ENCODE data around the gene MRPL17. TPM values are rescaled to one million over a fixed set of nuclear protein-coding genes. Genes with fewer than 3 reads are reported as not detected.

MRPL17 gene
- total RNA-seq, 1 donor from 2014 or later, result 121 TPM

- Mint-ChIP-seq H3K27ac (no peak overlapping the region), H3K9me3 (no peaks in the 10 kb centered on the region), H3K27me3 (ENCODE audit: insufficient read depth) (no peaks in the 10 kb centered on the region), H3K4me1 (ENCODE audit: low read depth) (peaks cover 11% of the 10 kb centered on the region), H3K4me3 (no peak overlapping the region), H3K36me3 (ENCODE audit: low read depth) (no peaks in the 10 kb centered on the region)
- intact Hi-C loops (cut with micrococcal nuclease), result no loop called here
- no peak for DNase-seq (ENCODE audit: low spot score)
These were observed 50.7 kb downstream of the MRPL17 start for GRCh38 chr11:6632116-6633073.

- no peak for DNase-seq (ENCODE audit: low spot score)
- Mint-ChIP-seq H3K36me3 (ENCODE audit: low read depth) (no peaks in the 10 kb centered on the region), H3K27me3 (ENCODE audit: insufficient read depth) (no peaks in the 10 kb centered on the region), H3K4me3 (no peak overlapping the region), H3K9me3 (no peaks in the 10 kb centered on the region), H3K4me1 (ENCODE audit: low read depth) (peaks cover 13% of the 10 kb centered on the region), H3K27ac (no peak overlapping the region)
- intact Hi-C loops (cut with micrococcal nuclease), result no loop called here
These were observed 51.7 kb downstream of the MRPL17 start for GRCh38 chr11:6631361-6631890.

GRCh38 chr11:6630632-6631291 lies 52.4 kb downstream of the MRPL17 start:
- no peaks in the 10 kb centered on the region for H3K27me3 Mint-ChIP-seq (ENCODE audit: insufficient read depth)
- peaks cover 13% of the 10 kb centered on the region for H3K4me1 Mint-ChIP-seq (ENCODE audit: low read depth)
- intact Hi-C loops (cut with micrococcal nuclease), result no loop called here
- no peak for DNase-seq (ENCODE audit: low spot score)
- no peak overlapping the region for H3K4me3 Mint-ChIP-seq
- no peaks in the 10 kb centered on the region for H3K9me3 Mint-ChIP-seq
- H3K36me3 Mint-ChIP-seq (ENCODE audit: low read depth), result no peaks in the 10 kb centered on the region
- H3K27ac Mint-ChIP-seq, result no peak overlapping the region

Other genes starting within 250 kb of the MRPL17 start
- 1.2 TPM in 1 of 2 replicates, not detected in the other for gene HPX, start 242.4 kb downstream of the MRPL17 start, total RNA-seq
- gene TRIM3, start 209.4 kb downstream of the MRPL17 start, total RNA-seq, result 2.4 and 3.1 TPM in 2 replicates
- gene ARFIP2, start 202.0 kb downstream of the MRPL17 start, total RNA-seq, result 51.5 and 53.8 TPM in 2 replicates
- 38.8 and 42.7 TPM in 2 replicates for gene TIMM10B, start 201.8 kb downstream of the MRPL17 start, total RNA-seq
- gene DNHD1, start 186.1 kb downstream of the MRPL17 start, total RNA-seq, result 18.2 and 20.0 TPM in 2 replicates
- gene RRP8, start 79.7 kb downstream of the MRPL17 start, total RNA-seq, result 38.8 and 40.5 TPM in 2 replicates
- 90.1 and 97.5 TPM in 2 replicates for gene ILK, start 79.6 kb downstream of the MRPL17 start, total RNA-seq
- gene TAF10, start 71.1 kb downstream of the MRPL17 start, total RNA-seq, result 155 and 166 TPM in 2 replicates
- gene TPP1, start 63.9 kb downstream of the MRPL17 start, total RNA-seq, result 38.4 and 40.3 TPM in 2 replicates
- 0.24 and 0.39 TPM in 2 replicates for gene DCHS1, start 27.5 kb downstream of the MRPL17 start, total RNA-seq
- 0.23 and 0.47 TPM in 2 replicates for gene OR2AG2, start 88.6 kb upstream of the MRPL17 start, total RNA-seq
- gene OR2AG1, start 99.7 kb upstream of the MRPL17 start, total RNA-seq, result not detected in 2 replicates
- gene OR6A2, start 116.3 kb upstream of the MRPL17 start, total RNA-seq, result 0.31 and 0.47 TPM in 2 replicates
- not detected in 2 replicates for gene OR10A5, start 162.3 kb upstream of the MRPL17 start, total RNA-seq
- not detected in 2 replicates for gene OR10A2, start 179.7 kb upstream of the MRPL17 start, total RNA-seq
- gene OR10A4, start 193.3 kb upstream of the MRPL17 start, total RNA-seq, result not detected in 2 replicates
- 0.34 and 0.56 TPM in 2 replicates for gene OR2D2, start 209.2 kb upstream of the MRPL17 start, total RNA-seq
- not detected in 2 replicates for gene OR2D3, start 237.7 kb upstream of the MRPL17 start, total RNA-seq
- gene ZNF215, start 243.1 kb upstream of the MRPL17 start, total RNA-seq, result 1.8 and 2.1 TPM in 2 replicates

Data from activated T-helper 1 cell treated with anti-CD3 and anti-CD28 coated beads, Interleukin-12 subunit alpha, Interleukin-12 subunit beta, Interleukin-2, Interleukin-4 antibody, amounts not matched to agents 30 ng/mL and 10 ng/mL and 1 ng/mL, durations not matched to agents 14 hours and 24 hours and 36 hours (primary cell).